ENCODE data around the gene CNTN4. TPM values are rescaled to one million over a fixed set of nuclear protein-coding genes. Genes with fewer than 3 reads are reported as not detected.

The CNTN4 gene
- total RNA-seq, 1 experiment from 2014 or later, result 51.3 TPM

DNA sequence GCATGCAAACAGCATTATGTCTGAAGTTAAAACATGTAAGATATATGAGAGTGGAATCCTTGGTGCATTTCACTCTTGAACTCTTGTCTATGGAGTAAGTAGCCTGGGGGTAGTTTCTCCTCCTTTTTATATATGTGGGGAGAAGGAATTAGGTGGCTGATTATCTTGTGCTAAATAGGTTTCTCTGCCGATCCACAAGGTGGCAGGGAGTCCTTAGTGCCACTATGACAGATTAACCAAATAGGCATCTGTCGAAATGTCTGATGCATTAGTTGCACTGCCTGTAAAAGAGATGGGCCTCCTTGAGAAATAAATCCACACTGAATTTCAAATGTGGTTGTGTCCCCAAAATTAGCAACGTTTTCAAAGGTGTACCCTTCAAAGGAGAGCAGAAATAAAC lies 170.1 kb downstream of the CNTN4 start:
- Mint-ChIP-seq H3K9me3 (ENCODE audit: unreplicated experiment) (no peaks in the 10 kb centered on the region), H3K27ac (ENCODE audit: unreplicated experiment) (no peak overlapping the region), H3K4me1 (ENCODE audit: low read depth, unreplicated experiment) (no peaks in the 10 kb centered on the region), H3K27me3 (ENCODE audit: insufficient read depth, unreplicated experiment) (no peaks in the 10 kb centered on the region), H3K4me3 (ENCODE audit: unreplicated experiment) (no peak overlapping the region), H3K36me3 (ENCODE audit: insufficient read depth, unreplicated experiment) (no peaks in the 10 kb centered on the region)
- ChIA-PET POLR2A (no interaction called here), CTCF (no interaction called here)
- Histone ChIP-seq H3K4me1 (0 out of 2 replicates have a peak, but pooled peaks cover under 1% of the 10 kb centered on the region), H3K9me3 (no peaks in the 10 kb centered on the region), H3K36me3 (ENCODE audit: control insufficient read depth, insufficient read depth, low read length) (no peaks in the 10 kb centered on the region), H3K27me3 (replicated peaks; ENCODE audit: control insufficient read depth, insufficient read depth, low read length) (no peaks in the 10 kb centered on the region), H3K4me3 (ENCODE audit: low read depth, low read length) (no peak overlapping the region)
- intact Hi-C loops (cut with micrococcal nuclease; ENCODE audit: unreplicated experiment), result no loop called here
- BruUV-seq (replicated peaks), result no TSS peak
- no peak for DNase-seq
- TF ChIP-seq CTCF (IDR thresholded peaks at IDR 0.05; ENCODE audit: insufficient read depth in 1 of 2, low read depth in 1 of 2, low read length in 1 of 2, severe bottlenecking in 1 of 2, unreplicated experiment in 1 of 2), result peak in 1 of 2 experiments; percentile 10

- ChIA-PET POLR2A (no interaction called here), CTCF (no interaction called here)
- H3K27me3 ChIP-seq (replicated peaks; ENCODE audit: control insufficient read depth, insufficient read depth, low read length), result no peaks in the 10 kb centered on the region
- peak; percentile 46 to 51 for DNase-seq
- no peak for TF ChIP-seq CTCF (IDR thresholded peaks at IDR 0.05; ENCODE audit: insufficient read depth in 1 of 2, low read depth in 1 of 2, low read length in 1 of 2, severe bottlenecking in 1 of 2, unreplicated experiment in 1 of 2)
- BruUV-seq (replicated peaks), result no TSS peak
- Mint-ChIP-seq H3K4me1 (ENCODE audit: low read depth, unreplicated experiment) (peaks cover 21% of the 10 kb centered on the region), H3K36me3 (ENCODE audit: insufficient read depth, unreplicated experiment) (no peaks in the 10 kb centered on the region), H3K27ac (ENCODE audit: unreplicated experiment) (no peak overlapping the region), H3K4me3 (ENCODE audit: unreplicated experiment) (no peak overlapping the region), H3K9me3 (ENCODE audit: unreplicated experiment) (no peaks in the 10 kb centered on the region), H3K27me3 (ENCODE audit: insufficient read depth, unreplicated experiment) (no peaks in the 10 kb centered on the region)
- no peak overlapping the region for H3K4me3 ChIP-seq (ENCODE audit: low read depth, low read length)
- H3K4me1 ChIP-seq, result peaks cover 17% of the 10 kb centered on the region
- no peaks in the 10 kb centered on the region for H3K9me3 ChIP-seq
- intact Hi-C loops (cut with micrococcal nuclease; ENCODE audit: unreplicated experiment), result loop anchor here (1.0 kb wide), 1 partner anchor 141 kb away; no protein-coding TSS in a partner anchor
- H3K36me3 ChIP-seq (ENCODE audit: control insufficient read depth, insufficient read depth, low read length), result no peaks in the 10 kb centered on the region
Observed at GRCh38 chr3:2274526-2274925, 175.9 kb downstream of the CNTN4 start.

GRCh38 chr3:2283818-2284217 lies 185.2 kb downstream of the CNTN4 start:
- BruUV-seq (replicated peaks), result no TSS peak
- no peak overlapping the region for H3K4me3 Mint-ChIP-seq (ENCODE audit: unreplicated experiment)
- POLR2A ChIA-PET, result no interaction called here
- no peaks in the 10 kb centered on the region for H3K9me3 Mint-ChIP-seq (ENCODE audit: unreplicated experiment)
- Histone ChIP-seq H3K4me3 (ENCODE audit: low read depth, low read length) (no peak overlapping the region), H3K9me3 (no peaks in the 10 kb centered on the region), H3K36me3 (ENCODE audit: control insufficient read depth, insufficient read depth, low read length) (no peaks in the 10 kb centered on the region), H3K4me1 (no peaks in the 10 kb centered on the region), H3K27me3 (replicated peaks; ENCODE audit: control insufficient read depth, insufficient read depth, low read length) (no peaks in the 10 kb centered on the region)
- TF ChIP-seq CTCF (IDR thresholded peaks at IDR 0.05; ENCODE audit: insufficient read depth in 1 of 2, low read depth in 1 of 2, low read length in 1 of 2, severe bottlenecking in 1 of 2, unreplicated experiment in 1 of 2), result no peak
- no peaks in the 10 kb centered on the region for H3K36me3 Mint-ChIP-seq (ENCODE audit: insufficient read depth, unreplicated experiment)
- H3K4me1 Mint-ChIP-seq (ENCODE audit: low read depth, unreplicated experiment), result no peaks in the 10 kb centered on the region
- no peak overlapping the region for H3K27ac Mint-ChIP-seq (ENCODE audit: unreplicated experiment)
- CTCF ChIA-PET, result no interaction called here
- DNase-seq, result no peak
- intact Hi-C loops (cut with micrococcal nuclease; ENCODE audit: unreplicated experiment), result no loop called here
- no peaks in the 10 kb centered on the region for H3K27me3 Mint-ChIP-seq (ENCODE audit: insufficient read depth, unreplicated experiment)
